NCI-H128 (cell line): ENCODE measurements around the gene HEYL.
"Not testable (repeated sequence)": the region's sequence is repeated elsewhere in the genome, so short reads cannot be mapped to it uniquely, and the experiment has no call there.

Experiments
- DNase-seq: peaks from one replicate; lab custom pipeline; 2025; ENCODE audit not compliant: unreplicated experiment; lab: John Stamatoyannopoulos, UW

Gene HEYL

DNA sequence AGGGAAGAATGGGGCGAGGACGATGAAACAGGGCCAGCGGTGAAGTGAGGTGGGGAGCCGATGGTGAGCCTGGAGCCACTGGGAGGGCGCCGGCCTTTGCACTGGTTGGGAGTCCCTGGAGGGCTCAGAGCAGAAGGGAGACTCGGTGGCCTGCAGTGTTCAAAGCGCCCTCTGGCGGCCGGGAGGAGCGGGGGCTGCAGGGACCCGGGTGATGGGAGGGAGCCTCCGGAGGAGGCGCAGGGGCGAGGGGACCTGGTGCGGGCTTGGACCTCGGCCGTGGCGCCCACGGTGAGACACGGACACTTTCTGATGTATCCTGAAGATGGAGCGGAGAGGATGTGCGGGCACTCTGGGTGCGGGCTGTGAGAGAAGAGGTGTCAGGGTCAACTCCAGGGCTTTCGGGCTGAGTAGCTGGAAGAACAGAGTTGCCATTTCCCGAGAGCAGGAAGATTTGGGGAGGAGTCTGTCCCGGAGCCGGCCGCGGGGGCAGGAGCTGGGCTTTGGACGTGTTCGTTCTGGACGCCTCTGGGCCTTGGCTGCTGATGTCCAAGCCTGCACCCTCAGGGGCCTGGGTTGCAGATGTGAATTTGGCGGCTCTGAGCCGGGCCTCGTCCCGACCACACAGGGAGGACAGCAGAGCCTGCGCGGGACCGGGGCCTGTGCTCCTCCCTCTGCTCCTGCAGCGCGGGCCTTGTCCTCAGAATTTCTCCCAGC, 29.7 kb downstream of the HEYL start:
- no peak for DNase-seq

DNA sequence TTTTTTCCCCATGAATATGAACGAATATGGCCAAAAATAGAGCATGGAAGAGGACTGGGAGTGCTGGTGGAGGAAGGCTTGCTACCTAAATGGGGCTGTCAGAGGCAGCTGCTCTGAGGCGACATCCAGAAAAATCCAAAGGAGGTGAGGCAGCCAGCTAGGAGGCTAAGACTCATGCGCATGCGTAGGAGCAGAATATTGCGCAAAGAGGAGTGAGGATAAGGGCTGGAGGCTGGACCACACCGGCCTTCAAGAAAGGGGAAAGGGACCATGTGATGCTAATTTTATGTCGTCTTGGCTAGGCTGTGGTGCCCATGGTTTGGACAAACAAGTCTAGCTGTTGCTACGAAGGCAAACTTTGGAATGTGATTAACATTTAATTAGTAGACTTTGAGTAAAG, 30.5 kb downstream of the HEYL start:
- DNase-seq: no peak

DNA sequence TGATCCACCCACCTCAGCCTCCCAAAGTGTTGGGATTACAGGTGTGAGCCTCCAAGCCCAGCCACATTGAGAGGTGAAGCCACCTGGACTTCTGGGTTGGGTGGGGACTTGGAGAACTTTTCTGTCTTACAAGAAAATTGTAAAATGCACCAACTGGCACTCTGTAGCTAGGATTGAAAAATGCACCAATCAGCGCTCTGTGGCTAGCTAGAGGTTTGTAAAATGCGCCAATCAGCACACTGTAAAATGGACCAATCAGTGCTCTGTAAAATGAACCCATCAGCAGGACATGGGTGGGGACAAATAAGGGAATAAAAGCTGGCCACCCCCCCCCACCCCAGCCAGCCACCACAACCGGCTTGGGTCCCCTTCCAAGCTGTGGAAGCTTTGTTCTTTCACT, 35.8 kb downstream of the HEYL start:
- not testable (repeated sequence) for DNase-seq

DNA sequence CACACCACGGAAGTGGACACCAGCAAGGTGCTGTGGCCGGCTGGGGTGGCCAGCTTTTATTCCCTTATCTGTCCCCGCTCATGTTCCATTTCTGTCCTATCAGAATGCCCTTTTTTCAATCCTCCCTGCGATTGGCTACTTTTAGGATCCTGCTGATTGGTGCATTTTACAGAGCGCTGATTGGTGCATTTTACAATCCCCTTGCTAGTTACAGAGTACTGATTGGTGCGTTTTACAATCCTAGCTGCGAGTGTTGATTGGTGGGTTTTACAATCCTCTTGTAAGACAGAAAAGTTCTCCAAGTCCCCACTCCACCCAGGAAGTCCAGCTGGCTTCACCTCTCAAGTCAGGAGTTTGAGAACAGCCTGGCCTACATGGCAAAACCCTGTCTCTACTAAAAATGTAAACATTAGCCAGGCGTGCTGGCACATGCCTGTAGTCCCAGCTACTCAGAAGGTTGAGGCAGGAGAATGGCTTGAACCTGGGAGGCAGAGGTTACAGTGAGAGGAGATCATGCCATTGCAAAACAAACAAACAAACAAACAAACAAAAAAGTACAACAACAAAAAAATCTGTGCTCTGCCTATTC, 37.7 kb downstream of the HEYL start:
- DNase-seq: not testable (repeated sequence)

DNA sequence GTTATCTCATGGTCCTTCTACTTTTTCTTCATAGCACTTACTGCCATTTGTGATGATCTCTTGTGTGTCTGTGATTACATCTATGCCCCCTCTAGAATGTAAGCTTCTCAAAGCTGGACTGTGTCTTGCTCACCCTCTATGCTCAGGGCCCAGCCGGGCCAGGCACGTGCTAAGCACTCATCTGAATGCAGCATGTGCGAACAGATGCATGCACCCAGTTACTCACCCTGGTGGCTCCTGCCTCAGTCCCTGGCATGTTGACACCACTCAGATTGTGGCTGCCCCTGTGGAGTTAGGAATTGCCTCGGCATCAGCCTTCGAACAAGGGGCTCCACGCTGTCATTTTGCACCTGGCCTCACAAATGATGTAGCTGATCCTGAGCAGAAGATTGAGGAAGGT, 43.3 kb downstream of the HEYL start:
- DNase-seq: no peak

DNA sequence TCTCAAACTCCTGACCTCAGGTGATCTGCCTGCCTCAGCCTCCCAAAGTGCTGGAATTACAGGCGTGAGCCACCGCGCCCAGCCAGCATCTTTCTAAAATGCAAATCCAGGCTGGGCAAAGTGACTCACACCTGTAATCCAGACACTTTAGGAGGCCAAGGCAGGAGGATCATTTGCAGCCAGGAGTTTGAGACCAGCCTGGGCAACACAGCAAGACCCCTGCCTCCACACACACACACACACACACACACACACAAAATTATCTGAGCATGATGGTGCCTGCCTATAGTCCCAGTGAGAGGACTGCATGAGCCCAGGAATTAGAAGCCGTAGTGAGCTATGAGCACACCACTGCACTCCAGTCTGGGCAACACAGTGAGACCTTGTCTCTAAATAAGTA, 46.1 kb downstream of the HEYL start:
- DNase-seq: no peak

DNA sequence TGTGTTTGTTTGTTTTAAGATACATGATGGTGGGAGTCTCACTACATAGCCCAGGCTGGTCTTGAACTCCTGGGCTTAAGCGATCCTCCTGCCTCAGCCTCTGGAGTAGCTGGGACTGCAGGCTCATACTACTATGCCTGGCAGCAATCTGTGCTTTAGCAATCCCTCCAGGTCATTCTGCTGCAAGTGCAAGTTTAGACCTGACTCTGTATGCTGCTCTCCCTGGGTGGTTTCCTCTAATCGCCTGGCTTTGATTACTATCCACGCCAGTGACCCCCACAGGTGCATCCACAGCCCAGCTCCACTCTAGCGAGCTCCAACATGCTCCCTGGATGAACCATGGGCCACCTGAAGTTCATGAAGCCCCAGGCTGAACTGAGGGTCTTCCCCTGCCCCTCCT, 47.4 kb downstream of the HEYL start:
- no peak for DNase-seq

DNA sequence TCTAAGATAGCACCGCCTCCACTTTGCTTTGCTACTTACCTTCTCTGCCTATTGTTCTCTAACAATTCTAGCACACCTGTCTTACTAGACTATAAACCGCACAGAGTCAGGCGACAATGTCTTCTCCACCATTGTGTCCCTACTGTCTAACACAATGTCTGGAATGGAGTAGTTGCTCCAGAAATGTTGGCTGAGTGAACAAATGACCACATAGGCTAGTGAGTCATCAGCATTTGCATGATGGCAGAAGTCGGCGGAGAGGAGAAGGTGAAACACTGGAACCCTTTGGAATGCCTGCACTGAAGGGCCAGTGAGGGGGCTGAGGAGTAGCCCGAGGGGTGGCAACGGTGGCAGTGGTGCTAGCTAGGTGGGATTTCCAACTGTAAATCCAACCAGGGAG, 48.9 kb downstream of the HEYL start:
- DNase-seq: no peak

DNA sequence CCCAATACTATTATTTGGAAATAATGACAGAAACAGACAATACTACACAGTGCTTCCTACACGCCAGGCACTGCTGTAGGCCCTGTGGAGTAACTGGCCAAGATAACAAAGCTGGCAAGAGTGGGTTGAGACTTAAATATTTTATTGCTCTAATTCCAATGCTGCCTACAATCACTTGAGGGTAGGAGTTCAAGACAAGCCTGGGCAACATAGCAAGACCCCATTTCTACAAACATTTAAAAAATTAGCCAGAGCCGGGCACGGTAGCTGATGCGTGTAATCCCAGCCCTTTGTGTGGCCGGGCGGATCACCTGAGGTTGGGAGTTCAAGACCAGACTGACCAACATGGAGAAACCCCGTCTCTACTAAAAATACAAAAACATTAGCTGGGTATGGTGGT, 53.5 kb downstream of the HEYL start:
- DNase-seq: no peak

DNA sequence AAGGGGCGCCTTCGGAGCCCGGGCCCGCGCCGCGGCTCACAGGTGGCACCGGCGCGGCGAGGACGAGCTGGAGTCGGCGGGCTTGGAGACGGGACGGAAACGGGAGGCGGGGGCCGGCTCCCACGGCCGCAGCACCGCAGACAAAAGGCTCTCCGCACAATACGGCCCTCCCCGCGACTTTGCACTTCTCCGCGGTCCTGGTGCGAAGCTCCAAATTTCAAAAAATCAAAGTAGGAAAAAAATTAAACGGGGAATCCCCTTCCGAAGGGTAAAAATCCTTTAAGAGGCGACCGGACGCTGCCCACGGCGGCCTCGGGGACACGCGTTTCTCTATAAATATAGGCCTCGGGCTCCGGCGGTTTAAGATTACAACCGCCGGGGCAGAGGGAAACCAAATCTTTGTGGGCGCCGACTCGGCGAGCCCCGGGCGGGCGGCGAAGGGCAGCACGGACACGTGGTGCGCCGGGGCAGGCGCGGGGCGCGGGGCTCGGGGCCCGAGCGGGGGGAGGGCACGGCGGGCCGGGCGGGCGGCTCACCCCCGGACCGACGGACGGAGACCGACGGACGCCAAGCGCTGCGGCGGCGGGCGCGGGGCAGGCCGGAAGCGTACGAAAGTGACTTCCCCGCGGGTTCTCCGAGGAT, 63.3 kb downstream of the HEYL start:
- DNase-seq: no peak

DNA sequence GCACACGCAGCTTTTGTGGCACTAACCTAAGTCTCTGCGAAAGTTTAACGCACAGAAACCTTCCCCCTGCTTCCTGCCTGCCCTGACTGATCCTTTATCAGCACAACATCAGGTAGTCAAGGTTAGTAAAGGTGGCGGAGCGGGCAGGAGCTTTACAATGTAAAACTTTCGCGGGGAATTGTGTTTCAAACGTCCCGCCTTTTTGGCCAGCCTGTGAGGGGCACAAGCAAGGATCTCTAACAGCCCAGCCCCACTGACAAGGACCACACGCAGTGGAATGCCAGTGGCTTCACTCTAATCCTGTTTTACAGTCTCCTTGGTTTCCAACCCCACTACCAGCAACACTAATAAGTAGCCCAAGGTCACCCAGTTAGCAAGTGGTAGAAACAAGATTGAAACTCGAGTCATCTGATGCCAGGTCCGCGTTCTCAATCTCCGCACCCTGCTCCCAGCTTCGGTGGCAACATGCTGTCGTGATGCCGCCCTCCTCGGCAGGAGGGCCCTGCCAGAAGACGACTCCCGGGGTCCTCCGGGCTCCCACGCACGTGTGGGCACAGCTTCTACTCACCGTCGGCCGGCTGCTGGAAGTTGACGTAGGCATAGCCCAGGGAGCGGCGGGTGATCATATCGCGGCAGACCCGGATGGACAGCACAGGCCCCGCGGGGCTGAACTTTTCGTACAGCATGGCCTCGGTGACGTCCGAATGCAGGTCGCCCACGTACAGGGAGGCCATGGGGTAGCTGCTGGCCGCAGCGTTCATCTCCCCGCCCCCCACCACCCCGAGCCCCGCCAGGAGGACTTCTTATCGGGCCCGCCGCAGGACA, 64.0 kb downstream of the HEYL start:
- no peak for DNase-seq

DNA sequence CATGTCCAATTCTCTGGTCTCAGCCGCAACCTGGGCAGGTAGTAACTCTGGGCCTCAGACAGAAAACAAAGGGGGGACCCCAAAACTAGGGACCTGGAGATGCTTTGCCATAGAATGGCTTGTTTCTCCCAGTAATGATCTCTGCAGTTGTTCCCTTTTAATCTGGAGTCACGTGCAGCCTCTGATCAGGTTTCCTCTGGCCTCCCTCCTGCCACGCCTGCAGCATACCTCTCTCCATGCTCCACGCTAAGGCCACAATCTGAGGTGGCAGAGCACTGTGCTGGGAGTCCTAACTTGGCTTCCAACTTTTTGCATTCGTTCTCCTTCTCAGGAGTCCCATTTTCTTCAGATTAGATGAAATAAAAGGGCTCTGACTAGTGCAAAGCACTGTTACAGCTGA, 64.8 kb downstream of the HEYL start:
- DNase-seq: no peak
